Caco-2 (cell line): Measurements from ENCODE around the gene GLS. TPM values are rescaled to one million over a fixed set of nuclear protein-coding genes. Genes with fewer than 3 reads are reported as not detected.

ENCODE experiments used
- BruUV-seq: library from RNA; stranded (reverse); fragments of 400-500 nt; replicated peaks from 2 replicates; lab custom pipeline; 2021; lab: Mats Ljungman, UMichigan
- CTCF ChIA-PET: fragments of 300-600 bp; sonication (Branson Sonifier 250); formaldehyde crosslinking; loops from one replicate; lab custom pipeline; 2022; ENCODE audit warnings: antibody characterized with exemption; lab: Charles Lee
- POLR2A ChIA-PET: fragments of 300-600 bp; sonication (Branson Sonifier 250); formaldehyde crosslinking; loops from one replicate; lab custom pipeline; 2022; ENCODE audit warnings: antibody characterized with exemption; lab: Charles Lee
- DNase-seq, 2 experiments: peaks; one replicate each; pipeline versions ENCODE4 v3.0.0 to v3.0.0-alpha.2; 2020 to 2022
- H3K27me3 ChIP-seq: replicated peaks from 2 replicates; pipeline ENCODE4 v1.6.0; 2011; ENCODE audit warnings: low read length; ENCODE audit not compliant: control insufficient read depth, insufficient read depth
- H3K36me3 ChIP-seq: 2 replicates; pipeline ENCODE4 v1.5.1; 2011; ENCODE audit warnings: low read length; ENCODE audit not compliant: control insufficient read depth, insufficient read depth
- H3K4me1 ChIP-seq: fragments of 250-450 bp; sonication (Bioruptor Pico); 2 replicates; pipeline ENCODE4 v1.5.1; 2020; ENCODE audit warnings: mild to moderate bottlenecking
- H3K4me3 ChIP-seq: 2 replicates; pipeline ENCODE4 v1.5.1; 2011; ENCODE audit warnings: low read depth, mild to moderate bottlenecking, control low read depth, low read length
- H3K9me3 ChIP-seq: fragments of 250-450 bp; sonication (Bioruptor Pico); 2 replicates; pipeline ENCODE4 v1.5.1; 2020; ENCODE audit warnings: mild to moderate bottlenecking, moderate library complexity
- H3K27ac Mint-ChIP-seq: one replicate; pipeline ENCODE4 v1.8.0; 2022; ENCODE audit warnings: mixed read lengths; ENCODE audit not compliant: unreplicated experiment
- H3K27me3 Mint-ChIP-seq: one replicate; pipeline ENCODE4 v1.8.0; 2022; ENCODE audit warnings: mixed read lengths; ENCODE audit not compliant: insufficient read depth, unreplicated experiment
- H3K36me3 Mint-ChIP-seq: one replicate; pipeline ENCODE4 v1.8.0; 2022; ENCODE audit warnings: mild to moderate bottlenecking, mixed read lengths; ENCODE audit not compliant: insufficient read depth, unreplicated experiment
- H3K4me1 Mint-ChIP-seq: one replicate; pipeline ENCODE4 v1.8.0; 2022; ENCODE audit warnings: low read depth, mixed read lengths; ENCODE audit not compliant: unreplicated experiment
- H3K4me3 Mint-ChIP-seq: one replicate; pipeline ENCODE4 v1.8.0; 2022; ENCODE audit warnings: mild to moderate bottlenecking, moderate library complexity, mixed read lengths; ENCODE audit not compliant: unreplicated experiment
- H3K9me3 Mint-ChIP-seq: one replicate; pipeline ENCODE4 v1.8.0; 2022; ENCODE audit warnings: mixed read lengths; ENCODE audit not compliant: unreplicated experiment
- CTCF ChIP-seq, 2 experiments: fragments of 200-600 bp in 1 of 2; IDR thresholded peaks; 1 replicate in 1 of 2; 2 replicates in 1 of 2; pipeline versions ENCODE4 v1.5.1 to v1.8.0; 2011 to 2022; ENCODE audit warnings: antibody characterized with exemption in 1 of 2, control low read depth in 1 of 2, inconsistent platforms in 1 of 2, low read depth in 1 of 2, low read length in 1 of 2, mild to moderate bottlenecking in 1 of 2, moderate library complexity in 1 of 2; ENCODE audit not compliant: insufficient read depth in 1 of 2, severe bottlenecking in 1 of 2, unreplicated experiment in 1 of 2
- intact Hi-C: fragments of 100-400 bp; cut with micrococcal nuclease; formaldehyde crosslinking; loops from one replicate; pipeline ENCODE4 v1.10.0; 2022; ENCODE audit not compliant: unreplicated experiment
- total RNA-seq: library from RNA; stranded (reverse); gene quantifications from 2 replicates; pipeline ENCODE4 v1.2.3, GENCODE V29; 2022

Gene GLS
- total RNA-seq, 1 experiment from 2014 or later = 107 TPM

GRCh38 chr2:190887089-190887488 lies 6.5 kb downstream of the GLS start:
- intact Hi-C loops = loop anchor here (10.0 kb wide), 1 partner anchor 242 kb away; the partner anchor contains the start of gene NAB1
- Histone ChIP-seq H3K36me3 (no peaks in the 10 kb centered on the region), H3K9me3 (no peaks in the 10 kb centered on the region), H3K4me3 (no peak overlapping the region), H3K4me1 (peaks cover 12% of the 10 kb centered on the region), H3K27me3 (no peaks in the 10 kb centered on the region)
- BruUV-seq = no TSS peak
- no peak overlapping the region for H3K4me3 Mint-ChIP-seq
- no peaks in the 10 kb centered on the region for H3K27me3 Mint-ChIP-seq
- DNase-seq = no peak
- peaks cover 29% of the 10 kb centered on the region for H3K4me1 Mint-ChIP-seq
- no peaks in the 10 kb centered on the region for H3K9me3 Mint-ChIP-seq
- H3K27ac Mint-ChIP-seq = no peak overlapping the region
- no peak for TF ChIP-seq CTCF (IDR thresholded peaks at IDR 0.05; ENCODE audit: insufficient read depth in 1 of 2, low read depth in 1 of 2, low read length in 1 of 2, severe bottlenecking in 1 of 2, unreplicated experiment in 1 of 2)
- ChIA-PET POLR2A (no interaction called here), CTCF (no interaction called here)
- H3K36me3 Mint-ChIP-seq = peaks cover 35% of the 10 kb centered on the region

- Mint-ChIP-seq H3K4me1 (peaks cover 27% of the 10 kb centered on the region), H3K9me3 (no peaks in the 10 kb centered on the region), H3K27me3 (no peaks in the 10 kb centered on the region), H3K27ac (no peak overlapping the region), H3K4me3 (no peak overlapping the region), H3K36me3 (peaks cover 27% of the 10 kb centered on the region)
- POLR2A ChIA-PET = no interaction called here
- no TSS peak for BruUV-seq
- Histone ChIP-seq H3K27me3 (no peaks in the 10 kb centered on the region), H3K9me3 (no peaks in the 10 kb centered on the region), H3K4me3 (no peak overlapping the region), H3K4me1 (peaks cover 3% of the 10 kb centered on the region), H3K36me3 (no peaks in the 10 kb centered on the region)
- CTCF ChIA-PET = no interaction called here
- DNase-seq = no peak
- no peak for TF ChIP-seq CTCF (IDR thresholded peaks at IDR 0.05; ENCODE audit: insufficient read depth in 1 of 2, low read depth in 1 of 2, low read length in 1 of 2, severe bottlenecking in 1 of 2, unreplicated experiment in 1 of 2)
- intact Hi-C loops = loop anchor here (10.0 kb wide), 1 partner anchor 244 kb away; the partner anchor contains the start of gene NAB1
Measured at GRCh38 chr2:190888449-190888848, 7.8 kb downstream of the GLS start.

- Histone ChIP-seq H3K4me1 (no peaks in the 10 kb centered on the region; the same call in 1 of the 2 replicates), H3K36me3 (no peaks in the 10 kb centered on the region), H3K4me3 (no peak overlapping the region), H3K27me3 (no peaks in the 10 kb centered on the region), H3K9me3 (no peaks in the 10 kb centered on the region)
- intact Hi-C loops = loop anchor here (10.0 kb wide), 1 partner anchor 245 kb away; the partner anchor contains the start of gene NAB1
- peaks cover 20% of the 10 kb centered on the region for H3K4me1 Mint-ChIP-seq
- no peak for DNase-seq
- CTCF ChIA-PET = no interaction called here
- H3K27me3 Mint-ChIP-seq = no peaks in the 10 kb centered on the region
- TF ChIP-seq CTCF (IDR thresholded peaks at IDR 0.05; ENCODE audit: insufficient read depth in 1 of 2, low read depth in 1 of 2, low read length in 1 of 2, severe bottlenecking in 1 of 2, unreplicated experiment in 1 of 2) = no peak
- H3K9me3 Mint-ChIP-seq = no peaks in the 10 kb centered on the region
- H3K4me3 Mint-ChIP-seq = no peak overlapping the region
- no TSS peak for BruUV-seq
- POLR2A ChIA-PET = no interaction called here
- peaks cover 21% of the 10 kb centered on the region for H3K36me3 Mint-ChIP-seq
- no peak overlapping the region for H3K27ac Mint-ChIP-seq
Measured at GRCh38 chr2:190889175-190889943, 8.7 kb downstream of the GLS start.
